ENCODE results near the gene CASTOR1.

Gene CASTOR1

GRCh38 chr22:30262917-30263741, 26.2 kb downstream of the CASTOR1 start:
- Histone ChIP-seq H3K4me2 (ENCODE audit: low read depth, low read length, poor library complexity, severe bottlenecking) (peak overlapping the region; percentile 56), H3K9me2 (replicated peaks; ENCODE audit: low read depth, low read length) (no peaks in the 10 kb centered on the region), H3K9me3 (ENCODE audit: insufficient read depth, low read depth, low read length) (no peaks in the 10 kb centered on the region), H3K27me3 (ENCODE audit: insufficient read depth, low read length, poor library complexity, severe bottlenecking) (no peaks in the 10 kb centered on the region), H3K4me3 (ENCODE audit: low read length, poor library complexity, severe bottlenecking) (peak overlapping the region; percentile 47), H2AFZ (ENCODE audit: low read length) (peak overlapping the region; percentile 72), H3F3A (ENCODE audit: low read depth) (no peaks in the 10 kb centered on the region), H3K36me3 (ENCODE audit: insufficient read depth, low read length) (no peaks in the 10 kb centered on the region), H4K20me1 (ENCODE audit: insufficient read depth, low read length, poor library complexity, severe bottlenecking) (peaks cover 8% of the 10 kb centered on the region), H3K4me1 (ENCODE audit: insufficient read depth, low read length, poor library complexity, severe bottlenecking) (peaks cover 29% of the 10 kb centered on the region), H3K79me2 (ENCODE audit: insufficient read depth, low read length) (peaks cover 22% of the 10 kb centered on the region), H3K9ac (ENCODE audit: low read depth, low read length, poor library complexity, severe bottlenecking) (peak overlapping the region; percentile 52)
- TF ChIP-seq EZH2phosphoT487 (IDR thresholded peaks at IDR 0.05; ENCODE audit: borderline replicate concordance), result no peak
- TF ChIP-seq CTCF (conservative IDR thresholded peaks at IDR 0.05; ENCODE audit: low read length), result peak; percentile 93

GRCh38 chr22:30262112-30262511, 27.2 kb downstream of the CASTOR1 start:
- no peak overlapping the region for H3K4me2 ChIP-seq (ENCODE audit: low read depth, low read length, poor library complexity, severe bottlenecking)
- H3K9ac ChIP-seq (ENCODE audit: low read depth, low read length, poor library complexity, severe bottlenecking), result no peak overlapping the region
- no peaks in the 10 kb centered on the region for H3K9me3 ChIP-seq (ENCODE audit: insufficient read depth, low read depth, low read length)
- H4K20me1 ChIP-seq (ENCODE audit: insufficient read depth, low read length, poor library complexity, severe bottlenecking), result no peaks in the 10 kb centered on the region
- no peaks in the 10 kb centered on the region for H3K36me3 ChIP-seq (ENCODE audit: insufficient read depth, low read length)
- TF ChIP-seq CTCF (conservative IDR thresholded peaks at IDR 0.05; ENCODE audit: low read length), result no peak
- TF ChIP-seq EZH2phosphoT487 (IDR thresholded peaks at IDR 0.05; ENCODE audit: borderline replicate concordance), result no peak
- H3K27me3 ChIP-seq (ENCODE audit: insufficient read depth, low read length, poor library complexity, severe bottlenecking), result no peaks in the 10 kb centered on the region
- H3K79me2 ChIP-seq (ENCODE audit: insufficient read depth, low read length), result peaks cover 13% of the 10 kb centered on the region
- no peak overlapping the region for H2AFZ ChIP-seq (ENCODE audit: low read length)
- no peaks in the 10 kb centered on the region for H3K9me2 ChIP-seq (replicated peaks; ENCODE audit: low read depth, low read length)
- peaks cover 18% of the 10 kb centered on the region for H3K4me1 ChIP-seq (ENCODE audit: insufficient read depth, low read length, poor library complexity, severe bottlenecking)
- no peak overlapping the region for H3K4me3 ChIP-seq (ENCODE audit: low read length, poor library complexity, severe bottlenecking)
- no peaks in the 10 kb centered on the region for H3F3A ChIP-seq (ENCODE audit: low read depth)

- Histone ChIP-seq H3K4me2 (ENCODE audit: low read depth, low read length, poor library complexity, severe bottlenecking) (no peak overlapping the region), H3K36me3 (ENCODE audit: insufficient read depth, low read length) (no peaks in the 10 kb centered on the region), H3K9ac (ENCODE audit: low read depth, low read length, poor library complexity, severe bottlenecking) (no peak overlapping the region), H2AFZ (ENCODE audit: low read length) (no peak overlapping the region), H3F3A (ENCODE audit: low read depth) (no peaks in the 10 kb centered on the region), H3K79me2 (ENCODE audit: insufficient read depth, low read length) (peaks cover 8% of the 10 kb centered on the region), H3K27me3 (ENCODE audit: insufficient read depth, low read length, poor library complexity, severe bottlenecking) (no peaks in the 10 kb centered on the region), H3K4me1 (ENCODE audit: insufficient read depth, low read length, poor library complexity, severe bottlenecking) (peaks cover 15% of the 10 kb centered on the region), H3K9me2 (replicated peaks; ENCODE audit: low read depth, low read length) (no peaks in the 10 kb centered on the region), H3K9me3 (ENCODE audit: insufficient read depth, low read depth, low read length) (no peaks in the 10 kb centered on the region), H3K4me3 (ENCODE audit: low read length, poor library complexity, severe bottlenecking) (no peak overlapping the region), H4K20me1 (ENCODE audit: insufficient read depth, low read length, poor library complexity, severe bottlenecking) (no peaks in the 10 kb centered on the region)
- TF ChIP-seq EZH2phosphoT487 (IDR thresholded peaks at IDR 0.05; ENCODE audit: borderline replicate concordance), result no peak
- TF ChIP-seq CTCF (conservative IDR thresholded peaks at IDR 0.05; ENCODE audit: low read length), result no peak
Observed at GRCh38 chr22:30261134-30261533, 28.2 kb downstream of the CASTOR1 start.

Data from Loucy (cell line).